Caco-2 (cell line): ENCODE measurements around the gene SNRNP40. TPM values are rescaled to one million over a fixed set of nuclear protein-coding genes. Genes with fewer than 3 reads are reported as not detected.

Experiments used
- BruUV-seq: library from RNA; stranded (reverse); fragments of 400-500 nt; replicated peaks from 2 replicates; lab custom pipeline; 2021; lab: Mats Ljungman, UMichigan
- CTCF ChIA-PET: fragments of 300-600 bp; sonication (Branson Sonifier 250); formaldehyde crosslinking; loops from one replicate; lab custom pipeline; 2022; ENCODE audit warnings: antibody characterized with exemption; lab: Charles Lee
- POLR2A ChIA-PET: fragments of 300-600 bp; sonication (Branson Sonifier 250); formaldehyde crosslinking; loops from one replicate; lab custom pipeline; 2022; ENCODE audit warnings: antibody characterized with exemption; lab: Charles Lee
- DNase-seq, 2 experiments: peaks; one replicate each; pipeline versions ENCODE4 v3.0.0 to v3.0.0-alpha.2; 2020 to 2022
- H3K27me3 ChIP-seq: replicated peaks from 2 replicates; pipeline ENCODE4 v1.6.0; 2011; ENCODE audit warnings: low read length; ENCODE audit not compliant: control insufficient read depth, insufficient read depth
- H3K36me3 ChIP-seq: 2 replicates; pipeline ENCODE4 v1.5.1; 2011; ENCODE audit warnings: low read length; ENCODE audit not compliant: control insufficient read depth, insufficient read depth
- H3K4me1 ChIP-seq: fragments of 250-450 bp; sonication (Bioruptor Pico); 2 replicates; pipeline ENCODE4 v1.5.1; 2020; ENCODE audit warnings: mild to moderate bottlenecking
- H3K4me3 ChIP-seq: 2 replicates; pipeline ENCODE4 v1.5.1; 2011; ENCODE audit warnings: low read depth, mild to moderate bottlenecking, control low read depth, low read length
- H3K9me3 ChIP-seq: fragments of 250-450 bp; sonication (Bioruptor Pico); 2 replicates; pipeline ENCODE4 v1.5.1; 2020; ENCODE audit warnings: mild to moderate bottlenecking, moderate library complexity
- H3K27ac Mint-ChIP-seq: one replicate; pipeline ENCODE4 v1.8.0; 2022; ENCODE audit warnings: mixed read lengths; ENCODE audit not compliant: unreplicated experiment
- H3K27me3 Mint-ChIP-seq: one replicate; pipeline ENCODE4 v1.8.0; 2022; ENCODE audit warnings: mixed read lengths; ENCODE audit not compliant: insufficient read depth, unreplicated experiment
- H3K36me3 Mint-ChIP-seq: one replicate; pipeline ENCODE4 v1.8.0; 2022; ENCODE audit warnings: mild to moderate bottlenecking, mixed read lengths; ENCODE audit not compliant: insufficient read depth, unreplicated experiment
- H3K4me1 Mint-ChIP-seq: one replicate; pipeline ENCODE4 v1.8.0; 2022; ENCODE audit warnings: low read depth, mixed read lengths; ENCODE audit not compliant: unreplicated experiment
- H3K4me3 Mint-ChIP-seq: one replicate; pipeline ENCODE4 v1.8.0; 2022; ENCODE audit warnings: mild to moderate bottlenecking, moderate library complexity, mixed read lengths; ENCODE audit not compliant: unreplicated experiment
- H3K9me3 Mint-ChIP-seq: one replicate; pipeline ENCODE4 v1.8.0; 2022; ENCODE audit warnings: mixed read lengths; ENCODE audit not compliant: unreplicated experiment
- CTCF ChIP-seq, 2 experiments: fragments of 200-600 bp in 1 of 2; IDR thresholded peaks; 1 replicate in 1 of 2; 2 replicates in 1 of 2; pipeline versions ENCODE4 v1.5.1 to v1.8.0; 2011 to 2022; ENCODE audit warnings: antibody characterized with exemption in 1 of 2, control low read depth in 1 of 2, inconsistent platforms in 1 of 2, low read depth in 1 of 2, low read length in 1 of 2, mild to moderate bottlenecking in 1 of 2, moderate library complexity in 1 of 2; ENCODE audit not compliant: insufficient read depth in 1 of 2, severe bottlenecking in 1 of 2, unreplicated experiment in 1 of 2
- intact Hi-C: fragments of 100-400 bp; cut with micrococcal nuclease; formaldehyde crosslinking; loops from one replicate; pipeline ENCODE4 v1.10.0; 2022; ENCODE audit not compliant: unreplicated experiment
- total RNA-seq: library from RNA; stranded (reverse); gene quantifications from 2 replicates; pipeline ENCODE4 v1.2.3, GENCODE V29; 2022

Gene SNRNP40
- total RNA-seq, 1 experiment from 2014 or later = 49.5 TPM

- Mint-ChIP-seq H3K27me3 (no peaks in the 10 kb centered on the region), H3K36me3 (peaks cover 37% of the 10 kb centered on the region), H3K9me3 (no peaks in the 10 kb centered on the region), H3K4me3 (no peak overlapping the region), H3K27ac (no peak overlapping the region), H3K4me1 (no peaks in the 10 kb centered on the region)
- intact Hi-C loops = no loop called here
- ChIA-PET POLR2A (interaction anchor here (0.7 kb wide), 1 partner anchor 19 kb away, joined by 3 read pairs; no protein-coding TSS in a partner anchor), CTCF (no interaction called here)
- no peak for TF ChIP-seq CTCF (IDR thresholded peaks at IDR 0.05; ENCODE audit: insufficient read depth in 1 of 2, low read depth in 1 of 2, low read length in 1 of 2, severe bottlenecking in 1 of 2, unreplicated experiment in 1 of 2)
- no peaks in the 10 kb centered on the region for H3K4me1 ChIP-seq
- no TSS peak for BruUV-seq
- no peaks in the 10 kb centered on the region for H3K9me3 ChIP-seq
- no peak for DNase-seq
- H3K4me3 ChIP-seq = no peak overlapping the region
- no peaks in the 10 kb centered on the region for H3K36me3 ChIP-seq
- H3K27me3 ChIP-seq = no peaks in the 10 kb centered on the region
Measured at GRCh38 chr1:31257213-31257612, 39.4 kb downstream of the SNRNP40 start.

GRCh38 chr1:31249854-31250253 lies 46.7 kb downstream of the SNRNP40 start:
- intact Hi-C loops = no loop called here
- no peak overlapping the region for H3K27ac Mint-ChIP-seq
- H3K4me1 Mint-ChIP-seq = no peaks in the 10 kb centered on the region
- no peaks in the 10 kb centered on the region for H3K36me3 ChIP-seq
- CTCF ChIA-PET = interaction anchor here (0.6 kb wide), 1 partner anchor 51 kb away, joined by 3 read pairs; no protein-coding TSS in a partner anchor
- POLR2A ChIA-PET = no interaction called here
- BruUV-seq = no TSS peak
- DNase-seq = no peak
- no peak for TF ChIP-seq CTCF (IDR thresholded peaks at IDR 0.05; ENCODE audit: insufficient read depth in 1 of 2, low read depth in 1 of 2, low read length in 1 of 2, severe bottlenecking in 1 of 2, unreplicated experiment in 1 of 2)
- H3K4me3 Mint-ChIP-seq = no peak overlapping the region
- no peaks in the 10 kb centered on the region for H3K4me1 ChIP-seq
- H3K36me3 Mint-ChIP-seq = no peaks in the 10 kb centered on the region
- H3K9me3 ChIP-seq = no peaks in the 10 kb centered on the region
- no peaks in the 10 kb centered on the region for H3K9me3 Mint-ChIP-seq
- H3K27me3 ChIP-seq = no peaks in the 10 kb centered on the region
- no peak overlapping the region for H3K4me3 ChIP-seq
- H3K27me3 Mint-ChIP-seq = no peaks in the 10 kb centered on the region

GRCh38 chr1:31248276-31248675 lies 48.3 kb downstream of the SNRNP40 start:
- Mint-ChIP-seq H3K4me1 (no peaks in the 10 kb centered on the region), H3K4me3 (no peak overlapping the region), H3K36me3 (no peaks in the 10 kb centered on the region), H3K27me3 (no peaks in the 10 kb centered on the region), H3K9me3 (no peaks in the 10 kb centered on the region), H3K27ac (no peak overlapping the region)
- no TSS peak for BruUV-seq
- no peaks in the 10 kb centered on the region for H3K36me3 ChIP-seq
- DNase-seq = no peak
- POLR2A ChIA-PET = no interaction called here
- H3K27me3 ChIP-seq = no peaks in the 10 kb centered on the region
- H3K9me3 ChIP-seq = no peaks in the 10 kb centered on the region
- H3K4me3 ChIP-seq = no peak overlapping the region
- no peaks in the 10 kb centered on the region for H3K4me1 ChIP-seq
- CTCF ChIA-PET = no interaction called here
- intact Hi-C loops = no loop called here
- TF ChIP-seq CTCF (IDR thresholded peaks at IDR 0.05; ENCODE audit: insufficient read depth in 1 of 2, low read depth in 1 of 2, low read length in 1 of 2, severe bottlenecking in 1 of 2, unreplicated experiment in 1 of 2) = no peak
